ENCODE measurements around the gene TMEM253.

DNA sequence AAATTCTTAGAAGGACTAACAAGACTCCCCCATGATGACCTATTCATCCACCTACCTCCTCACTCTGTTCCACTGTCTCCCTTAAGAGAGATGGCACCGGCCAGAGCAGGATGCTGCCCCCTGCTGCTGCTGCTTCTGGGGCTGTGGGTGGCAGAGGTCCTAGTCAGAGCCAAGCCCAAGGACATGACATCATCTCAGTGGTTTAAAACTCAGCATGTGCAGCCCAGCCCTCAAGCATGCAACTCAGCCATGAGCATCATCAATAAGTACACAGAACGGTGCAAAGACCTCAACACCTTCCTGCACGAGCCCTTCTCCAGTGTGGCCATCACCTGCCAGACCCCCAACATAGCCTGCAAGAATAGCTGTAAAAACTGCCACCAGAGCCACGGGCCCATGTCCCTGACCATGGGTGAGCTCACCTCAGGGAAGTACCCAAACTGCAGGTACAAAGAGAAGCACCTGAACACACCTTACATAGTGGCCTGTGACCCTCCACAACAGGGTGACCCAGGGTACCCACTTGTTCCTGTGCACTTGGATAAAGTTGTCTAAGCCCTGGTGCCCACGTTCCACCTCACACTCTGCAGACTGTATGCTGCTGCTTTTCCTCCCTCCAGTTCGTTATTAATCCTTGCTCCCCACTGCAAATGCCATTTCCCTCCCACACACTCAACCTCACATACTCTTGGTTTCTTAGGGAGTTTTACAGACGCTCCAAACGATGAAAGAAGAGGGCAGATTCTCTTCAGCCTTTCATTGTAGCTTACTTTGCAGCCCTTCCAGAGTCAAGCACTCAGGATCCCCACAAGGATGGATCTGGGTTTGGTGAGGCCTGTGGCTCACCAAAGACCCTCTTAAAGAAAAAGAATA is 42.8 kb upstream of the TMEM253 start, which contains the start of gene RNASE8:
- TF ChIP-seq, protein P1, sequence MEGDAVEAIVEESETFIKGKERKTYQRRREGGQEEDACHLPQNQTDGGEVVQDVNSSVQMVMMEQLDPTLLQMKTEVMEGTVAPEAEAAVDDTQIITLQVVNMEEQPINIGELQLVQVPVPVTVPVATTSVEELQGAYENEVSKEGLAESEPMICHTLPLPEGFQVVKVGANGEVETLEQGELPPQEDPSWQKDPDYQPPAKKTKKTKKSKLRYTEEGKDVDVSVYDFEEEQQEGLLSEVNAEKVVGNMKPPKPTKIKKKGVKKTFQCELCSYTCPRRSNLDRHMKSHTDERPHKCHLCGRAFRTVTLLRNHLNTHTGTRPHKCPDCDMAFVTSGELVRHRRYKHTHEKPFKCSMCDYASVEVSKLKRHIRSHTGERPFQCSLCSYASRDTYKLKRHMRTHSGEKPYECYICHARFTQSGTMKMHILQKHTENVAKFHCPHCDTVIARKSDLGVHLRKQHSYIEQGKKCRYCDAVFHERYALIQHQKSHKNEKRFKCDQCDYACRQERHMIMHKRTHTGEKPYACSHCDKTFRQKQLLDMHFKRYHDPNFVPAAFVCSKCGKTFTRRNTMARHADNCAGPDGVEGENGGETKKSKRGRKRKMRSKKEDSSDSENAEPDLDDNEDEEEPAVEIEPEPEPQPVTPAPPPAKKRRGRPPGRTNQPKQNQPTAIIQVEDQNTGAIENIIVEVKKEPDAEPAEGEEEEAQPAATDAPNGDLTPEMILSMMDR (conservative IDR thresholded peaks at IDR 0.05 in 1 of 2, IDR thresholded peaks at IDR 0.05 in 1 of 2; ENCODE audit: extremely low read depth in 1 of 2, insufficient read depth in 1 of 2, low read depth in 1 of 2, low read length in 2 of 2), result no peak
- TF ChIP-seq EZH2 (IDR thresholded peaks at IDR 0.05; ENCODE audit: borderline replicate concordance, low read length), result no peak
